GM18502 (cell line): Measurements from ENCODE around the gene MACROD1.
"Not testable (repeated sequence)": the region's sequence is repeated elsewhere in the genome, so short reads cannot be mapped to it uniquely, and the experiment has no call there.

ENCODE experiments used
- ATAC-seq: cut with Tn5 transposase; IDR thresholded peaks from one replicate; pipeline ENCODE4 v1.9.1; 2021; ENCODE audit warnings: mild to moderate bottlenecking; ENCODE audit not compliant: unreplicated experiment, poor library complexity

The MACROD1 gene

DNA sequence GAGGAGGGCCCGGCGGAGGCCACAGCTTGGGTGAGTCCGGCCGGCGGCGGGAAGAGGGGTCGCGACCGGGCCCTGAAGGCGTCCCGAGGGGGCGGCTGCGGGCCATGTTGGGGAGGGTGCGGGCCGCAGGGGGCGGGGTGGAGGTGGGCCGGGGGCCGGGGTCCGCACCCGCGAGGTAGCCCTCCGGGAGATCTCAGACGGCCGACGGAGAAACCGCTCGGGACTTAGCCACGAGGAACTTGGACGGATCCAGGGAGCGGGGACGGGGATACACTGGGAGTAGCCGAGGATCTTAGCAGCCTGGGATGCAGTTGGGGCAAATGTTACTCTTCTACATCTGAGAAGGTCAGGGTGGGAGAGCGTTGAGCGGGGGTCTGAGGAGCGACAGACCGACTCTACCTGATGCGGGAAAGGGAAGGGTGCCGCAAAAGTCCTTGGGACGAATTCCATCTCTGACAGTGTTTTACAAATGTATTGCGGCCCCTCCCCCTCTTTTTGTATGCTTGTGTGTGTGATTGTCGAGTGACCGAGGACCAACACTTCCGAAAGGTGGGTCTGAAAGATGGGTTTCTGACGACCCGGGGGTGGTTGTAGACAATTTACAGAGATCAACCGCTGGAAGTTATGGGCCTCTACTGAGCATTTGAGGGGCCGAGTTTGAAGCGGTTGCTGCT is 20.7 kb upstream of the MACROD1 start:
- peak; percentile 0 for ATAC-seq

DNA sequence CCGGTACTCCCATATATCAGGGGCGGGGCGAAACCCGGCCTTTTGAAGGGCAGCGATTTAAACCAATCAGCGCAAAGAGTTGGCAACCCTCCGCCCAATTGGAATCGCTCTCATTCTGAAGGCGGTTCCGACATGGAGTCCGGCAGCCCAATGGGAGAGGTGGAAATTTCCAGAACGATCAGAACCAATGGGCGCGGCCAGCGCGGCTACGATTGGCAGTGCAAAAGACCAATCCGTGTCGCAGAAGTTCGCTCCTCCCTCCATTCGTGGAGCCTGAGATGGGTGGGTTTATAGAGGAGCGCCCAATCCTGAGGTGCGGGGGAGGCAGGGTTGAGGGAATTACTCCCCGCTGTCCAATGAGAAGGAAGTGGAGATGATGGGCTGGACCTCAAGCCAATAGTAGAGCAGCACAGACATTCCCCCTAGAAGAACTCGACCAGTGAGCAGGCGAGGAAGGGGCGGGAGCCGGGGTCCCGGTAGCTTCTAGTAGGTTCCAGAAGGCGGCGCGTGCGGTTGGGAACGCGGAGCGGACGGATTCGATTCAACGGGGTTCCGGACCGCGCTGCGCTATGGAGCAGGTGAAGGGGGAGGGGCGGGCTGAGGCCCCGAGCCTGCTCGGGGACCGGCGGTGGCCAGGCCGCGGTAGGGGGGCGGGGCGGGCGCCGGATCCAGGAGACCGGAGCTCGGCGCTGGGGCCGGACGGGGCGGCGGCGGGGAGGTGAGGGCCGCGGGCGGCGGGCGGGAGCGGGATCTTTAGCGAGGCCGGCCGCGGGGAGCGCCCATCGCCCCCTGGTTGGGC is 20.0 kb upstream of the MACROD1 start, which contains the start of gene STIP1:
Gene STIP1, plus strand, starts transcription at position 479 of the 799 bp plus-strand sequence. Its CDS starts 91 bp downstream, at position 570.
- peak; percentile 85 for ATAC-seq

DNA sequence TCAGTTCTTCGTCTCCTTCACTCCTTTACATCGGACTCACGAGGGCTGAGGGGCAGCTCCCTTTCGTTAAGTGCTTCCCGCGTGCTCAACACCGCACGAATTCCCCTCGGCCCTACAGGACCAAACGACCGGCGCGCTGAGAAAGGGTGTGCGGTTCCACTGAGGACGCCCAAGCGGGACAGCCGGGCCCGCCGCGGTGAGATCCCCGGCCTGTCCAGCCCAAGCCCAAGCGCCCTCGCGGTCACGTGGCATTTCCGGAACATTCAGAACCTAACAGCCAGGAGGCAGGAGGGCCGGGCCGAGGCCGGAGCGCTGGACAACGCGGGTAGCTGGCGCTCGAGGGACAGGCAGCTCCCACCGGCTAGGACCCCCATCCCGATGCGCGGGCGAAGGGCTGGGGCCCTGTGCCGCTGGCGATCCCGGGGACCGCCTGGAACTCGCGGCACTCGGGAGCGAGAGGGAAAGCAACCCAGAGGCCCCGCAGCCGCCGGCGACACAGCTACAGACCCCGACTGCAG is 19.3 kb upstream of the MACROD1 start:
- peak; percentile 18 for ATAC-seq

DNA sequence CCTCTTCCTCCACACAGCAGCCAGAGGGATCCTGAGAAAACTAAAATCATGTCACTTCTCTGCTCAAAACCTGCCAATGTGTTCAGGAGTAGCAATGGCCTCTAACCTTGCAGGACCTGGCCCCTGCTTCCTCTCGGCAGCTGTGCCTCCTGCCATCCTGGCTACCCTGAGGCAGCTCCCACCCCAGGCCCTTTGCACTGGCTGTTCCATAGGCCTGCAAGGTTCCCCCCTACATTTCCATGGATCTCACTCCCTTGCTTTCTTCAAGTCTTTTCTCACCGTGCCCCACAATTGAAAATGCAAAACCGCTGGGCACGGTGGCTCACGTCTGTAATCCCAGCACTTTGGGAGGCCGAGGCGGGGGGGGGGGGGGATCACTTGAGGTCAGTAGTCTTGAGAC is 18.0 kb upstream of the MACROD1 start:
- ATAC-seq: no peak

- ATAC-seq: no peak
Measured at GRCh38 chr11:64181506-64182411, 15.8 kb upstream of the MACROD1 start.

DNA sequence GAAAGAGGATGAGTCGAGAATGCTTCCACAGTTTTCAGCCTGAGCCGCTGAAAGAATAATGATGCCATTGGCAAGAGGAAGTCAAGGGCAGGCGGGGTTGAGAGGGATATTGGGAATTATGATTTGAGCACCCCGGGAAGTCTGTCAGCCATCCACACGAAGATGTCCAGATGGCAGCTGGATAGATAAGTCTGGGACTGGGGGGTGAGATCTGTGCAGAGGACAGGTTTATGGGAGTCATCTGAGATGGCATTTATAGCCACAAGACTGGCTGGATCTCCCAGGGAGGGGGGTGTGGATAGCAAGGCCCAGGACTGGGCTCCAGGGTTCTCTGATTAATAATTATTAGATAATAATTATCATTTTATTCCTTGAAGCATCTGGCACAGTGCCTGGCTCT is 15.0 kb upstream of the MACROD1 start:
- no peak for ATAC-seq

- no peak for ATAC-seq
Measured at GRCh38 chr11:64178951-64179639, 13.2 kb upstream of the MACROD1 start.

GRCh38 chr11:64178203-64178602 is 12.3 kb upstream of the MACROD1 start:
- no peak for ATAC-seq

DNA sequence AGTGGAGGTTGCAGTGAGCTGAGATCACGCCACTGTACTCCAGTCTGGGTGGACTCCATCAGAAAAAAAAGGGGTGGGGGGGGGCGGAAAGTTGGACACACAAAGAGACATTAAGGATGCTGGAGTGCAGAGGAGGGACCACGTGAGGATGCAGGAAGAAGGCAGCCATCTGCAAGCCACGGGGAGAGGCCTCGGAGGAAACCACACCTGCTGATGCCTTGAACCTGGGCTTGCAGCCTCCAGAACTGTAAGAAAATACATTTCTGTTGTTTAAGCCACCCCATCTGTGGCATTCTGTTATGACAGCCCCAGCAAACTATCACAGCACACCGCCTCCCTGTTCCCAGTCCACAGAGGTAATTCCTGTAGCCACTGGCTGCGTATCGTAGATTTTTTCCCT is 10.8 kb upstream of the MACROD1 start:
- no peak for ATAC-seq

GRCh38 chr11:64173616-64174355 is 7.9 kb upstream of the MACROD1 start:
- no peak for ATAC-seq

GRCh38 chr11:64170419-64170818 is 4.5 kb upstream of the MACROD1 start:
- no peak for ATAC-seq

DNA sequence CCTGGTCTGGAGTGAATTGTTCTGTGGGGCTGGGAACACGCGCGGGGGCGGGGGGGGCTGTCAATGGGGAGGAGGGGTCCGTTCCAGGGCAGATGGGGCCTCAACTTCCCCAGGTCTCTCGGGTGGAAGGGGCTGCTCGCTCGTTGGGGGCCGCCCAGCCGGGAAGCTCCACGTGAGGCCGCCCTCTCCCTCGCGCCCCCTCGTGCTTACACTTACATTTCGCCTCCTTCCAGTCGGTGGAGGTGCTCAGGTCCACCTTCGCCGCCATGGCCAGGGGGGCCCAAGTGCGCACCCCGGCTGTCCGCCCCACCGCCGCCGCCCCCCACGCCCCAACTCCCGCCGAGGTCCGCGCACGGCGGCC is 452 bp downstream of the MACROD1 start:
- ATAC-seq: peak; percentile 22

DNA sequence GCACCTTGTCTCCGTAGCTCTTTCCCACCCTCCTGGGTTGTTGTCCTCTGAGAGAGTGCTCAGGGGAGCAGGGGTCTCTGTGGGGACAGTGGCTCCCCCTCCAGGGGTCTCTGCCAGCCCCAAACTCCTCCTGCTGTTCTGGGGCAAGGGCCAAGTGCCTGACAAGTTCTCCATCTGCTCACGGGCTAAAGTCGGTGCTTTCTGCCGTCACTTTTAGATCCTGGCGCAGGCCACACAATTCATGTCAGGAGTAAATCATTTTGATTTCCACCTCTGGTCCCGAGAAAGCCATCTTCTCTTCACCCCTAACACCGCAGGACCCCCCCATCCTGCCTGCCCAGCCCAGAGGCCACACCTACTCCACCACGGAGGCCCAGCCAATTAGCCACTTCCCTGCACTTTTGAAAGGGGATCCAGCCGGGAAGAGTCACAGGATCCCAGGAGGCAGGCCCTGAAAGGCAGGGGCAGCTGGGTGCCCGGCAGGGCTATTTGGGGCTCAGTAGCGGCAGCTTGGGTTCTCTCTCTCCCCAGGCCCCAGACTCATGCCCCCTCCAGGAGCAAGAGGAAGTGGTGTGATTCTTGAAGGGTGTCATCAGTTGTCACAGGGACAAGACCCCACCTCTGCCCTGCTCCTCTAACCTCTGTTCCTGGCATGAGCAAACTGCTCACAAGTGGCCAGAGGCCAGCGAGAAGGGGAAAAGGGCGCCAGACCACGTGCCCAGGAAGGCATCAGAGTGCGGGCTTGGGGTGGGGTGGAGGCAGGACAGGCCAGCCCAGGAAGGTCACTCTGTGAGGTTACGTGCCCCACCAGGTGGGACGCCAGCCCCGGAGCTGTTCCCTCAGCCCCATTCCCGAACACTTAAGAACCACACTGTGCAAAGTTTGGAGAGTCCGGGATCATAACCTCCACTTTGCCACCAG is 1.3 kb downstream of the MACROD1 start:
- ATAC-seq: no peak

DNA sequence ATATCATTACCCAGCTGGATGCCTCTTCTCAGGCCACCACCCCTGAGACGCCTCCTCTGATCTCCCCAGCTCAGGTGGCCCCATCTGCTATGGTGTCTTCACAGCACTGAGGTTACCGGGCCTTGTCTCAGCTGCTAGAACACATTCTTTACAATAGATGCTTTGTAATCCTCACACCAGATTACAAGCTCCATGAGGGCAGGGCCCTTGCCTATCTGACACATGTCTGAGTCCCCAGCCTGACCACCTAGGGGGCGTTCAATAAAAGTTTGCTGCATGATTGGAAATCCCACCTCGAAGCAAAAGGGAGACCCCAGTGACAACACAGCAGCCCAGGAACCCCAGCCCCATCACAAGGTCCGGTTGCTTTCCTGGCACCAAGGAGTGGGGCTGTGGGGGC is 2.0 kb downstream of the MACROD1 start:
- no peak for ATAC-seq

DNA sequence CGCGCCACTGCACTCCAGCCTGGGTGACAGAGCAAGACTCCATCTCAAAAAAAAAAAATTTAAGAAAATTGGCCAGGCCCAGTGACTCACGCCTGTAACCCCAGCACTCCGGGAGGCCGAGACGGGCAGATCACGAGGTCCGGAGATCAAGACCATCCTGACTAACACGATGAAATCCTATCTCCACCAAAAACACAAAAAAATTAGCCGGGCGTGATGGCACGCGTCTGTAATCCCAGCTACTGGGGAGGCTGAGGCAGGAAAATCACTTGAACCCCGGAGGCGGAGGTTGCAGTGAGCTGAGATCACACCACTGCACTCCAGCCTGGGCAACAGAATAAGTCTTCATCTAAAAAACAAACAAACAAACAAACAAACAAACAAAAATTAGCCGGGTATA is 3.1 kb downstream of the MACROD1 start:
- not testable (repeated sequence) for ATAC-seq

DNA sequence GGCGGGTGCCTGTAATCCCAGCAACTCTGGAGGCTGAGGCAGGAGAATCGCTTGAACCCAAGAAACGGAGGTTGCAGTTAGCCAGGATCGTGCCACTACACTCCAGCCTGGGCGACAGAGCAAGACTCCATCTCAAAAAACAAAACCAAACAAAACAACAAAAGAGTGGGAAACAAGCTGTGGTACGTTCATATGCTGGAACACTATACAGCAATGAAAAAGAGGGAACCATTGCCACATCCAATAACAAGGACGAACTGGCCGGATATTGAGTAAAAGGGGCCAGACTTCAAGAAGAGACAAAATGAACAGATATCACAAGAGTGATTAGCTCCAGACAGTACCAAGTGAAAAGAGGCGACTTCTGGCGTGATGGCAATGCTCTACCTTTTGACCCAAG is 4.9 kb downstream of the MACROD1 start:
- no peak for ATAC-seq

- ATAC-seq: no peak
Measured at GRCh38 chr11:64157631-64158394, 8.1 kb downstream of the MACROD1 start.
